SK-N-SH treated with all-trans-retinoic acid at 6 μM for 48 hours (cell line): ENCODE data around the gene GIPC1.

ENCODE experiments used
- ATAC-seq: fragments of 200-7000 bp; cut with Tn5 transposase; 3 replicates; pipeline ENCODE4 v1.9.1; 2020; ENCODE audit warnings: mild to moderate bottlenecking, moderate library complexity
- ARNTL ChIP-seq: fragments of 450-650 bp; formaldehyde crosslinking; IDR thresholded peaks from 2 replicates; pipeline ENCODE4 v1.5.0; 2020; ENCODE audit warnings: low read depth, mild to moderate bottlenecking, moderate library complexity, borderline replicate concordance
- BACH2 ChIP-seq: fragments of 250-450 bp; sonication (Bioruptor Pico); IDR thresholded peaks from 2 replicates; pipeline ENCODE4 v1.9.0; 2021; ENCODE audit warnings: mild to moderate bottlenecking, borderline replicate concordance
- CSDC2 ChIP-seq: fragments of 250-450 bp; sonication (Bioruptor Pico); IDR thresholded peaks from 2 replicates; pipeline ENCODE4 v1.5.0; 2020; ENCODE audit warnings: mild to moderate bottlenecking, moderate library complexity
- ESRRG ChIP-seq: fragments of 250-450 bp; sonication (Bioruptor Pico); IDR thresholded peaks from 2 replicates; pipeline ENCODE4 v1.6.1; 2021; ENCODE audit warnings: mild to moderate bottlenecking
- ISL1 ChIP-seq: fragments of 250-450 bp; sonication (Bioruptor Pico); IDR thresholded peaks from 2 replicates; pipeline ENCODE4 v2.1.2; 2022; ENCODE audit warnings: mild to moderate bottlenecking, moderate library complexity
- RARB ChIP-seq: fragments of 250-450 bp; sonication (Bioruptor Pico); IDR thresholded peaks from 2 replicates; pipeline ENCODE4 v1.8.0; 2021; ENCODE audit warnings: mild to moderate bottlenecking, moderate library complexity
- SNAI2 ChIP-seq: fragments of 250-450 bp; sonication (Bioruptor Pico); IDR thresholded peaks from 2 replicates; pipeline ENCODE4 v1.5.0; 2020; ENCODE audit warnings: mild to moderate bottlenecking, moderate library complexity
- TCF4 ChIP-seq: fragments of 250-450 bp; sonication (Bioruptor Pico); IDR thresholded peaks from 2 replicates; pipeline ENCODE4 v1.8.0; 2021; ENCODE audit warnings: mild to moderate bottlenecking, moderate library complexity, borderline replicate concordance
- TOX ChIP-seq: fragments of 250-450 bp; sonication (Bioruptor Pico); IDR thresholded peaks from 2 replicates; pipeline ENCODE4 v1.8.0; 2021; ENCODE audit warnings: mild to moderate bottlenecking, moderate library complexity, borderline replicate concordance
- ZC3H10 ChIP-seq: fragments of 250-450 bp; sonication (Bioruptor Pico); IDR thresholded peaks from 2 replicates; pipeline ENCODE4 v1.5.1; 2021; ENCODE audit warnings: mild to moderate bottlenecking, moderate library complexity
- ZFP3 ChIP-seq: fragments of 250-450 bp; sonication (Bioruptor Pico); IDR thresholded peaks from 2 replicates; pipeline ENCODE4 v1.5.0; 2020; ENCODE audit warnings: mild to moderate bottlenecking, moderate library complexity
- ZFP30 ChIP-seq: fragments of 450-650 bp; formaldehyde crosslinking; IDR thresholded peaks from 2 replicates; pipeline ENCODE4 v1.5.0; 2022; ENCODE audit warnings: mild to moderate bottlenecking, moderate library complexity
- ZNF565 ChIP-seq: fragments of 450-650 bp; formaldehyde crosslinking; conservative IDR thresholded peaks from 2 replicates; pipeline ENCODE4 v1.5.0; 2020; ENCODE audit warnings: low read depth, mild to moderate bottlenecking, moderate library complexity
- ZNF70 ChIP-seq: fragments of 450-650 bp; formaldehyde crosslinking; IDR thresholded peaks from 2 replicates; pipeline ENCODE4 v1.5.0; 2020; ENCODE audit warnings: mild to moderate bottlenecking, moderate library complexity
- ZNF8 ChIP-seq: fragments of 450-650 bp; formaldehyde crosslinking; IDR thresholded peaks from 2 replicates; pipeline ENCODE4 v1.5.0; 2020; ENCODE audit warnings: mild to moderate bottlenecking, moderate library complexity
- TF ChIP-seq, protein P1 (sequence below): fragments of 250-450 bp; sonication (Bioruptor Pico); IDR thresholded peaks from 2 replicates; pipeline ENCODE4 v1.5.1; 2020; ENCODE audit warnings: low read depth, mild to moderate bottlenecking, moderate library complexity
- TF ChIP-seq, protein P2 (sequence below): fragments of 250-450 bp; sonication (Bioruptor Pico); IDR thresholded peaks from 2 replicates; pipeline ENCODE4 v1.5.1; 2021; ENCODE audit warnings: mild to moderate bottlenecking, moderate library complexity
- TF ChIP-seq, protein P3 (sequence below): fragments of 250-450 bp; sonication (Bioruptor Pico); IDR thresholded peaks from 2 replicates; pipeline ENCODE4 v1.8.0; 2020; ENCODE audit warnings: mild to moderate bottlenecking, moderate library complexity, borderline replicate concordance
- TF ChIP-seq, protein P4 (sequence below): fragments of 250-450 bp; sonication (Bioruptor Pico); IDR thresholded peaks from 2 replicates; pipeline ENCODE4 v1.8.0; 2021; ENCODE audit warnings: low read depth, mild to moderate bottlenecking, moderate library complexity, borderline replicate concordance
- TF ChIP-seq, protein P5 (sequence below): fragments of 250-450 bp; sonication (Bioruptor Pico); IDR thresholded peaks from 2 replicates; pipeline ENCODE4 v1.5.0; 2020; ENCODE audit warnings: mild to moderate bottlenecking, moderate library complexity

Gene GIPC1

DNA sequence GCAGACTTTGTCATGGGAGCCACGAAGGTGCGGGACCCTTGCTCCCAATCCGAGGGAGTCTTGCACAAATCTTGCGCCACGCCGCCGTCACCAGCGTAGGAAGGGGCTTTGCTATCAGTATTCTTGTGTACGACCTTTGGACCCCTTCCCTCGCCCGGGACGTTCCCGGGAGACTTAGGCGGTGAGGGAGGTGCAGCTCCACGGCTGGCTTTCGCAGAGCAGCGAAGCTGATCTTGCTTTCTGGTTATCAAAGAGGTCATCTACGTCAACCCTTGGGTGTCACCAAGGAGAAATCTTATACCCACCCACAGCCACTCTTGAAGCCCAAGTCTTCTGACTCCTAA is 34.0 kb upstream of the GIPC1 start:
- TF ChIP-seq ZC3H10 (CRISPR knock-in tag) (no peak), SNAI2 (no peak), RARB (CRISPR knock-in tag) (no peak), ZNF565 (CRISPR knock-in tag) (no peak)
- TF ChIP-seq, protein P1, sequence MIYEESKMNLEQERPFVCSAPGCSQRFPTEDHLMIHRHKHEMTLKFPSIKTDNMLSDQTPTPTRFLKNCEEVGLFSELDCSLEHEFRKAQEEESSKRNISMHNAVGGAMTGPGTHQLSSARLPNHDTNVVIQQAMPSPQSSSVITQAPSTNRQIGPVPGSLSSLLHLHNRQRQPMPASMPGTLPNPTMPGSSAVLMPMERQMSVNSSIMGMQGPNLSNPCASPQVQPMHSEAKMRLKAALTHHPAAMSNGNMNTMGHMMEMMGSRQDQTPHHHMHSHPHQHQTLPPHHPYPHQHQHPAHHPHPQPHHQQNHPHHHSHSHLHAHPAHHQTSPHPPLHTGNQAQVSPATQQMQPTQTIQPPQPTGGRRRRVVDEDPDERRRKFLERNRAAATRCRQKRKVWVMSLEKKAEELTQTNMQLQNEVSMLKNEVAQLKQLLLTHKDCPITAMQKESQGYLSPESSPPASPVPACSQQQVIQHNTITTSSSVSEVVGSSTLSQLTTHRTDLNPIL (CRISPR knock-in tag): no peak
- peak; percentile 2; the same call in 2 of the 3 replicates for ATAC-seq

DNA sequence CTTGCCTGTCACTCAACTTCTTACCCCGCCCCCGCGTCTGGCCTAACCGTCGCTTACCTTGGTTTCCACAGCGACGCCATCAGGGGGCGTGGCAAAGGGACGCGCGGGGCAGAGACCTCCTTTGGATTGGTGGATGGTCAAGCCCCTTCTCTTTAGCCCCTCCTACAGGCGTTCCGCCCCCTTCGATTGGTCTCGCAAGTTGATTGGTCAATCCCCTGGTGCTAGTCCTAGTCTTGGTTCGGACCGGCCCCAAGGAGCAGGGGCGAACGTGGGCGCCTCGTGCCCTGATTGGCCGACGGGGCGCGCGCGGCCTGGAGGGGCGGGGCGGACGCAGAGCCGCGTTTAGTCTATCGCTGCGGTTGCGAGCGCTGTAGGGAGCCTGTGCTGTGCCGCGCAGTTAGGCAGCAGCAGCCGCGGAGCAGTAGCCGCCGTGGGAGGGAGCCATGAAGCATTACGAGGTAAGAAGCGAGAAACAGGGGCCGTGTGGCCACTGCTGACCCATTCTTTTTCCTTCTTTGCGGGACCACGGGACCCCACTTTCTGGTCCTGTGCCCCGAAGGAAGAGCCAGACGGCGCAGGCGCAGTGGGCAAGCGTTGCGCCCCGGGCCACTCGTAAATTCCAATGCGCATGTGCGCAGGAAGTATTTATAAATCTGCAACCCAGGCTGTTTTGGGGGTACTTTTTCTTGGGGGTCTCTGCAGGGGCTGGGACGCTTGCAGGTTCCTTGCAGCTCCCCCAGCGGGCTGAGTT is 33.5 kb upstream of the GIPC1 start, which contains the start of gene TECR:
Gene TECR (plus strand): TSS at position 341 of the 751 bp plus-strand sequence. CDS start 103 bp downstream, at position 444.
- TF ChIP-seq, protein P1 (CRISPR knock-in tag): no peak
- TF ChIP-seq ESRRG (CRISPR knock-in tag) (no peak), ARNTL (CRISPR knock-in tag) (no peak), ZFP30 (CRISPR knock-in tag) (no peak), ZNF8 (CRISPR knock-in tag) (no peak), ZFP3 (no peak), SNAI2 (no peak), CSDC2 (no peak), ZC3H10 (CRISPR knock-in tag) (no peak), ZNF565 (CRISPR knock-in tag) (no peak), TCF4 (CRISPR knock-in tag) (no peak), BACH2 (CRISPR knock-in tag) (no peak), ZNF70 (CRISPR knock-in tag) (no peak), TOX (no peak), ISL1 (no peak)
- TF ChIP-seq, protein P2, sequence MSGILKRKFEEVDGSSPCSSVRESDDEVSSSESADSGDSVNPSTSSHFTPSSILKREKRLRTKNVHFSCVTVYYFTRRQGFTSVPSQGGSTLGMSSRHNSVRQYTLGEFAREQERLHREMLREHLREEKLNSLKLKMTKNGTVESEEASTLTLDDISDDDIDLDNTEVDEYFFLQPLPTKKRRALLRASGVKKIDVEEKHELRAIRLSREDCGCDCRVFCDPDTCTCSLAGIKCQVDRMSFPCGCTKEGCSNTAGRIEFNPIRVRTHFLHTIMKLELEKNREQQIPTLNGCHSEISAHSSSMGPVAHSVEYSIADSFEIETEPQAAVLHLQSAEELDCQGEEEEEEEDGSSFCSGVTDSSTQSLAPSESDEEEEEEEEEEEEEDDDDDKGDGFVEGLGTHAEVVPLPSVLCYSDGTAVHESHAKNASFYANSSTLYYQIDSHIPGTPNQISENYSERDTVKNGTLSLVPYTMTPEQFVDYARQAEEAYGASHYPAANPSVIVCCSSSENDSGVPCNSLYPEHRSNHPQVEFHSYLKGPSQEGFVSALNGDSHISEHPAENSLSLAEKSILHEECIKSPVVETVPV (CRISPR knock-in tag): no peak
- TF ChIP-seq, protein P3, sequence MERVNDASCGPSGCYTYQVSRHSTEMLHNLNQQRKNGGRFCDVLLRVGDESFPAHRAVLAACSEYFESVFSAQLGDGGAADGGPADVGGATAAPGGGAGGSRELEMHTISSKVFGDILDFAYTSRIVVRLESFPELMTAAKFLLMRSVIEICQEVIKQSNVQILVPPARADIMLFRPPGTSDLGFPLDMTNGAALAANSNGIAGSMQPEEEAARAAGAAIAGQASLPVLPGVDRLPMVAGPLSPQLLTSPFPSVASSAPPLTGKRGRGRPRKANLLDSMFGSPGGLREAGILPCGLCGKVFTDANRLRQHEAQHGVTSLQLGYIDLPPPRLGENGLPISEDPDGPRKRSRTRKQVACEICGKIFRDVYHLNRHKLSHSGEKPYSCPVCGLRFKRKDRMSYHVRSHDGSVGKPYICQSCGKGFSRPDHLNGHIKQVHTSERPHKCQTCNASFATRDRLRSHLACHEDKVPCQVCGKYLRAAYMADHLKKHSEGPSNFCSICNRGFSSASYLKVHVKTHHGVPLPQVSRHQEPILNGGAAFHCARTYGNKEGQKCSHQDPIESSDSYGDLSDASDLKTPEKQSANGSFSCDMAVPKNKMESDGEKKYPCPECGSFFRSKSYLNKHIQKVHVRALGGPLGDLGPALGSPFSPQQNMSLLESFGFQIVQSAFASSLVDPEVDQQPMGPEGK (CRISPR knock-in tag): no peak
- TF ChIP-seq, protein P4, sequence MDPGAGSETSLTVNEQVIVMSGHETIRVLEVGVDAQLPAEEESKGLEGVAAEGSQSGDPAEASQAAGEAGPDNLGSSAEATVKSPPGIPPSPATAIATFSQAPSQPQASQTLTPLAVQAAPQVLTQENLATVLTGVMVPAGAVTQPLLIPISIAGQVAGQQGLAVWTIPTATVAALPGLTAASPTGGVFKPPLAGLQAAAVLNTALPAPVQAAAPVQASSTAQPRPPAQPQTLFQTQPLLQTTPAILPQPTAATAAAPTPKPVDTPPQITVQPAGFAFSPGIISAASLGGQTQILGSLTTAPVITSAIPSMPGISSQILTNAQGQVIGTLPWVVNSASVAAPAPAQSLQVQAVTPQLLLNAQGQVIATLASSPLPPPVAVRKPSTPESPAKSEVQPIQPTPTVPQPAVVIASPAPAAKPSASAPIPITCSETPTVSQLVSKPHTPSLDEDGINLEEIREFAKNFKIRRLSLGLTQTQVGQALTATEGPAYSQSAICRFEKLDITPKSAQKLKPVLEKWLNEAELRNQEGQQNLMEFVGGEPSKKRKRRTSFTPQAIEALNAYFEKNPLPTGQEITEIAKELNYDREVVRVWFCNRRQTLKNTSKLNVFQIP (CRISPR knock-in tag): no peak
- TF ChIP-seq, protein P5, sequence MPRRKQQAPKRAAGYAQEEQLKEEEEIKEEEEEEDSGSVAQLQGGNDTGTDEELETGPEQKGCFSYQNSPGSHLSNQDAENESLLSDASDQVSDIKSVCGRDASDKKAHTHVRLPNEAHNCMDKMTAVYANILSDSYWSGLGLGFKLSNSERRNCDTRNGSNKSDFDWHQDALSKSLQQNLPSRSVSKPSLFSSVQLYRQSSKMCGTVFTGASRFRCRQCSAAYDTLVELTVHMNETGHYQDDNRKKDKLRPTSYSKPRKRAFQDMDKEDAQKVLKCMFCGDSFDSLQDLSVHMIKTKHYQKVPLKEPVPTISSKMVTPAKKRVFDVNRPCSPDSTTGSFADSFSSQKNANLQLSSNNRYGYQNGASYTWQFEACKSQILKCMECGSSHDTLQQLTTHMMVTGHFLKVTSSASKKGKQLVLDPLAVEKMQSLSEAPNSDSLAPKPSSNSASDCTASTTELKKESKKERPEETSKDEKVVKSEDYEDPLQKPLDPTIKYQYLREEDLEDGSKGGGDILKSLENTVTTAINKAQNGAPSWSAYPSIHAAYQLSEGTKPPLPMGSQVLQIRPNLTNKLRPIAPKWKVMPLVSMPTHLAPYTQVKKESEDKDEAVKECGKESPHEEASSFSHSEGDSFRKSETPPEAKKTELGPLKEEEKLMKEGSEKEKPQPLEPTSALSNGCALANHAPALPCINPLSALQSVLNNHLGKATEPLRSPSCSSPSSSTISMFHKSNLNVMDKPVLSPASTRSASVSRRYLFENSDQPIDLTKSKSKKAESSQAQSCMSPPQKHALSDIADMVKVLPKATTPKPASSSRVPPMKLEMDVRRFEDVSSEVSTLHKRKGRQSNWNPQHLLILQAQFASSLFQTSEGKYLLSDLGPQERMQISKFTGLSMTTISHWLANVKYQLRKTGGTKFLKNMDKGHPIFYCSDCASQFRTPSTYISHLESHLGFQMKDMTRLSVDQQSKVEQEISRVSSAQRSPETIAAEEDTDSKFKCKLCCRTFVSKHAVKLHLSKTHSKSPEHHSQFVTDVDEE (CRISPR knock-in tag): no peak
- TF ChIP-seq, all 23 proteins: peak for 0
- peak; percentile 99 for ATAC-seq
